HG02798 (cell line): Measurements from ENCODE around the gene HAUS8.
"Not testable (repeated sequence)": the region's sequence is repeated elsewhere in the genome, so short reads cannot be mapped to it uniquely, and the experiment has no call there.

Experiments used
- ATAC-seq: cut with Tn5 transposase; IDR thresholded peaks from one replicate; pipeline ENCODE4 v1.9.1; 2021; ENCODE audit warnings: mild to moderate bottlenecking; ENCODE audit not compliant: unreplicated experiment, poor library complexity

The HAUS8 gene, protein sequence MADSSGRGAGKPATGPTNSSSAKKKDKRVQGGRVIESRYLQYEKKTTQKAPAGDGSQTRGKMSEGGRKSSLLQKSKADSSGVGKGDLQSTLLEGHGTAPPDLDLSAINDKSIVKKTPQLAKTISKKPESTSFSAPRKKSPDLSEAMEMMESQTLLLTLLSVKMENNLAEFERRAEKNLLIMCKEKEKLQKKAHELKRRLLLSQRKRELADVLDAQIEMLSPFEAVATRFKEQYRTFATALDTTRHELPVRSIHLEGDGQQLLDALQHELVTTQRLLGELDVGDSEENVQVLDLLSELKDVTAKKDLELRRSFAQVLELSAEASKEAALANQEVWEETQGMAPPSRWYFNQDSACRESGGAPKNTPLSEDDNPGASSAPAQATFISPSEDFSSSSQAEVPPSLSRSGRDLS

GRCh38 chr19:17075035-17075863 is at the start of gene HAUS8, which contains the start of gene MYO9B:
Gene HAUS8, minus strand, starts transcription at chr19:17075452. Its CDS starts 30 bp downstream, at chr19:17075422.
Gene MYO9B, plus strand, starts transcription at chr19:17075777. Its CDS starts 25,941 bp downstream, at chr19:17101718.
- ATAC-seq: peak; percentile 88

DNA sequence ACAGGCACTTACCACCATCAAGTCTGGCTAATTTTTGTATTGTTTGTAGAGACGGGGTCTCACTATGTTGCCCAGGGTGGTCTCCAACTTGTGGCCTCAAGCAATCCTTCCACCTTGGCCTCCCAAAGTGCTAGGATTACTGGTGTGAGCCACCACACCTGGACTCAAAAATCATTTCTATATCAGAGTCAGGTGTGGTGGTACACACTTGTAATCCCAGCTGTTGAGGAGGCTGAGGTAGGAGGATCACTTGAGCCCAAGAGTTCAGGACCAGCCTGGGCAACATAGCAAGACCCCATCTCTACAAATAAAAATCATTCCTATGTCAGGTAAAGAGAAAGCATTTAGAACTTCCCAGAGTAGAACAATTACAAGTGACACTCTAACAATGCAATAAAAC is 48.8 kb upstream of the HAUS8 start:
- no peak for ATAC-seq

DNA sequence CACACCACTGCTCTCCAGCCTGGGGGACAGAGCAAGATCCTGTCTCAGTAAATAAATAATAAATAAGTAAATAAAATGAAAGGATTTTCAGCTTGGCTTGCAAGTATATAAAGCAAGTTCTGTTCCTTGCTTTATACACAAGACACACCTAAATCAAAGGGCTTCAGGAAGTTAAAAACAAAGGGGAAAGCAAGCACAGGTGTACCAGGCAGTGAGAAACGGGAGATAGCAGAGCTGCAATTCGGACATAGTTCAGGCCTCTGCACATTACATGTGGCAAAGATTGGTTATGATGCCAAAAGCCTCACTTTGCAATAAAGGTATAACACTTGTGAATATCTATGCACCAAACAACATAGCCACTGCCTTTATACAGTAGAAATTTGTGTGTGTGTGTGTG is 47.8 kb upstream of the HAUS8 start:
- no peak for ATAC-seq

- no peak for ATAC-seq
These were observed 46.6 kb upstream of the HAUS8 start for GRCh38 chr19:17121736-17122293.

DNA sequence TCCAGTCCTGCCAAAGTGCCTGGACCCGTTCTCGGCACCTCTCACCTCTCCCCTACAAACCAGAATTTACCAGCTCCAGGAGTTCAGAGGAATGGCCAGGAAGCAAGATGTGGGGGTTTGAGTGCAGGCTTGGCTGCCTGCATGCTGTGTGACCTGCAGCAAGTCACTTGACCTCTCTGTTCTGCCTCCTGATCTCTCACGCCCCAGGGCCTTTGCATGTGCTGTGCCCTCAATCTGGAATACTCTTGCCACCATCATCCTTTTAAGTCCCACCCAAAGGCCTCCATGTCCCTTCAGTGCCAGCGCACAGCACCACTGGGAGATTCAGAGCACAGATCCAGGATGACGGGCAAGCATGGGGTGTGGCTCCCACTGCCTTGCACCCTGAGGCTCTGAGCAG is 43.7 kb upstream of the HAUS8 start:
- ATAC-seq: no peak

DNA sequence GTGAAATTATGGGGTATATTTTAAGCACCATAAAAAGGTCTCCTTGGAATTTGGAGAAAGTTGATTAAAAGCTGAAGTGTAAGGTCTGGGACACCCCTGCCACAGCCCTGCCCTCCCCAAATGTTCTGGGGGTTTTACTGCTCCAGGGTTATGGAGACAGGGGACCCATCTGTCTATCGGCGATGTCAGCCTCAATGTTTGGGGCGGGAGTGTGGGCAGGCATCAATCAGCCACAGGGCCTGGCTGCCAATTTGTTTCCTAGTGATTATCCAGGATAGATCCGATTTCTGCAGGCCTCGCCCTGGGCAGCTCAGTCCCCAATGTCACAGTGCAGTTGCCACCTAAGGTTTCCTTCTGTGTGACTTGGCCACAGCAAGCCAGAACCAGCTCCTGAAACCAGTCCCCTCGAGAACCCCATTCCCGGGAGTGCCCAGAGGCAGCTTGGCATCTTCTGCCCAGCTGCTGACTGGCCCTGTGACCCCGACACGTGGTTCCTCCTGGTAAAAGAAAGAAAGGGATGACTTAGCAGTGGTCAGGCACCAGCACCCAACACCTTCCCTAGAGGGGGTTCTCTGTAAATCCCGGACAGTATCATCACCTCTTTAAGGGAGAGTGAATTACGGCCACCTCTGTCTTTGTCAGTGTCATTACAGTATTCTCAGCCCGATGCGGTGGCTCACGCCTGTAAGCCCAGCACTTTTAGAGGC is 41.9 kb upstream of the HAUS8 start:
- ATAC-seq: no peak

DNA sequence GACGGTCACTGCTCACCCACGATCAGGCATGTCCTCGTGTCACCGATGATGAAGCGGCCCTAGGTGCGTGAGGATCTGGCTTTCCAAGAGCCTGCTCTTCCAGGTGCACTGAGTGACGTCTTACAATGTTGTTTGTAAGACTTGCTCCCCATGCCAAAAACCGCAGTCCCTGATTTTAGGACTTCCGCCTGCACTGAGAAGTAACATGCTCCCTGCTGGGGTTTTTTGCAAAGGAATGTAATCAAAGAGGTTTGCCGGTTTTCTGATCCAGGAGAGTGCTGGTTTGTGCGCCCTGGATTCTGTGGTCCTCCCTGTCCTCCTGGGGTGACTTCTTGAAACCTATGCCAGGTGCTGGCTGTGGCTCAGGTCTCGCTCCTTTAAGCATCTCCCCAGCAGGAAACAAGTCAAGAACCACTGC is 39.2 kb upstream of the HAUS8 start:
- ATAC-seq: no peak

DNA sequence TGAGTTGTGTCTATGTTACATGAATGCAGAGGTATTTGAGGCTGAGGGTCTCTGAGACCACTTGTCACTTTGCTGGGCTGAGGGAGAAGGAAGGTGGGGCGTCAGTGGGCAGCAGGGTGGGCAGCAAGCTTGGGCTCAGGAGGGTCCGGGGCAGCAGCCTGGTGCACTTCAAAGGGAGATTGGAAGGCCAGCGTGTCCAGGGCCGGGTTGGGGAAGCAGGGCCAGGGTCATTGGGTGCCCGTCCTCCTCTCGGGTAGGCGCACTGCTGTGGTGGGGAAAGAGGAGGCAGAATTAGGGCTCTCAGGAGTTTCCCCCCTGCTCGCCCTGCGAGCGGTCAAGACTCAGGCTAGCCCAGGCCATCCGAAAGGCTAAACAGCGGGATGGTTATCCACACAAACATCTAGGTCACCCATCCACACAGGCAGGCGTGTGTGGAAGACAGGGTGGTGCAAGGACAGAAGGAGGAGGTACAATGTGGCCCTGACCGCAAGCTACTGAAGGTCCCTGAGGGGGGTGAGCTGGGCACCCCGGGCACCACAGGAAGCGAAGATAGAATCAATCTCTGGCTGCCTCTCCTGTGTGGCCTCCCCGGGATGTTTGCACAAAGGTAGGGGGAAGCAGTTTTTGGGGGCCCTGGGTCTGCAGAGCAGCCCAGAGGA is 38.0 kb upstream of the HAUS8 start:
- no peak for ATAC-seq

GRCh38 chr19:17112700-17113099 is 37.4 kb upstream of the HAUS8 start:
- no peak for ATAC-seq

DNA sequence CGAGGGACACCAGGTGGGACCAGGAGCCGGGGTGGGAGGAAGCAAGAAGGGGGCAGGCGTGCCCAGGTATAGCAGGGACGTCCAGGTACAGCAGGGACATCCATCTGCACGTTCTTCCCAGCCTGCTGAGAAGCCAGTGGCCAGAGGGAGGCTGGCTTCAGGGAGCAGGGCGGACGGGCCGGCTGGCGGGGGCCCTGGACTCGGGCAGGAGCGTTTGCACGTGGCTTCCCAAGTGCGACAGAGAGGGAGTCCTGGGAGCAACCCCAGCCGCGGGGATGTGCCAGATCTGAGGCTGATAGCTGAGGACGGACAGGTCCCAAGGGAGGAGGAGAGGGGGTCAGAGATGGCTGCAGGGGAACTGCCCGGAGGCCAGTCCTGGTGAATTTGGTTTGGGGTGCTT is 37.0 kb upstream of the HAUS8 start:
- no peak for ATAC-seq

GRCh38 chr19:17111766-17112165 is 36.5 kb upstream of the HAUS8 start:
- no peak for ATAC-seq

DNA sequence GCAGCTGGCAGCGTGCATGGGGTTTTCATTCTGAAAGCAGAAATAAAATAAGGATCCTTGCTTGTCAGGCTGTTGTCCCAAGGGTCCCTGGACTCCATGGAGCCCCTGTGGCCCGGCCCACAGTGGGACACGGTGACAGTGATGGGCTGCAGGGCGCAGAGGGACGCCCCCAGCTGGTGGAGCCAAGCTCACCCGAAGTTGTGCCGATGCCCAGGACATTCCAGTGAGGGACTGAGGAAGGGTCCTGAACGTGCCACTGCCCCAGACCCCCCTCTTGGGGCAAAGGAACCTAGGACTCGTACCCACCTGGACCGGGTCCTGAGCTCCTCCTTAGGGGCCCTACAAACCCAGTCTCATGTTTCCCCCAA is 35.3 kb upstream of the HAUS8 start:
- ATAC-seq: no peak

- ATAC-seq: peak; percentile 40
These were observed 34.8 kb upstream of the HAUS8 start for GRCh38 chr19:17109962-17110598.

- no peak for ATAC-seq
These were observed 34.0 kb upstream of the HAUS8 start for GRCh38 chr19:17109300-17109699.

GRCh38 chr19:17108453-17108784 is 33.2 kb upstream of the HAUS8 start:
- ATAC-seq: no peak

DNA sequence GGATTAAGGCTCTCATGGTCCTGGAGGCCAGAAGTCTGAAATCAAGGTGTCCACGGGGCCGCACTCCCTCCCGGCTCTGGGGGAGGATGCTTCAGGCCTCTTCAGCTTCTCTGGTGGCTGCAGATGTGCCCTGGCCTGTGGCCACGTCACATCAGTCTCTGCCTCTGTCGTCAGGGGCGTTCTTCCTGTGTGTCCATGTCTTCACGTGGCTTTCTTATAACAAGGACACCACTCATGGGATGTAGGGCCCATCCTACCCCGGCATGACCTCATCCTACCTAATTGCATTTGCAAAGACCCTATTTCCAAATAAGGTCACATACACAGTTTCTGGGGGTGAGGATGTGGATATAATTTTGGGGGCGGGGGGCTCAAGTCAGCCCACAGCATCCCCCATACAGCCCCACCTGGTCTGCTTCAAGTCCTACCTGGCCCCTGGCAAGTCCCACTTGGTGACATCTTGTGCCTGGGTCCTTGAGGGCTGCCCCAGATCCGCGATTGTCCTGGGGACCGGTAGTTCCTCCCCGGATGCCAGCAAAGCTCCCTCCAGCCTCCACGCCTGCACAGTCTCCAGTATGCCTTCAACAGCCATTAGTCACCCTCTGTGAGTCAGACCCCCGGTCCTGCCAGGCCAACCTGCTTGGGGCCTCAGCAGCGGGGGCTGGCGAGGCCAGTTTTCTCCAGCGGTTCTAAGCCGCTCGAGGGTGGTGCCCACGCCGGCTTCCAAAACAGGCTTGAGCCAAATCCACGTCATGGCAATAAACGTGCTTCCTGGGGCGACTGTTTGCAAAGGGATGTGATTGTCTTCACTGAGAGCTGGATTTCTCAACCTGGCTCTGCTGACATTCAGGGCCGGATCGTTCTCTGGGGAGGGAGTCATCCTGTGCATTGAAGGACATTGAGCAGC is 32.5 kb upstream of the HAUS8 start:
- no peak for ATAC-seq

DNA sequence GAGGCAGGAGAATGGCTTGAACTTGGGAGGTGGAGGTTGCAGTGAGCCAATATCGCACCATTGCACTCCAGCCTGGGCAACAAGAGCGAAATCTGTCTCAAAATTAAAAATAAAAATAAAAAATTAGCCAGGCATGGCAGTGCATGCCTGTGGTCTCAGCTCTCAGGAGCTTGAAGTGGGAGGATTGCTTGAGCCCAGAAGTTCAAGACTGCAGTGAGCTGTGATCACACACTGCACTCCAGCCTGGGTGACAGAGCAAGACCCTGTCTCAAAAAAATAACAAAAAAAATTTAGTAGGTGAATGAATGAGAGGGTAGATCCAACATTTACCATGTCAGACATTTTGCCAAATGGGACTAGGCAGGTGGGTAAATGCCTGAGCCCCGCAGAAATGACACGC is 31.7 kb upstream of the HAUS8 start:
- ATAC-seq: not testable (repeated sequence)

DNA sequence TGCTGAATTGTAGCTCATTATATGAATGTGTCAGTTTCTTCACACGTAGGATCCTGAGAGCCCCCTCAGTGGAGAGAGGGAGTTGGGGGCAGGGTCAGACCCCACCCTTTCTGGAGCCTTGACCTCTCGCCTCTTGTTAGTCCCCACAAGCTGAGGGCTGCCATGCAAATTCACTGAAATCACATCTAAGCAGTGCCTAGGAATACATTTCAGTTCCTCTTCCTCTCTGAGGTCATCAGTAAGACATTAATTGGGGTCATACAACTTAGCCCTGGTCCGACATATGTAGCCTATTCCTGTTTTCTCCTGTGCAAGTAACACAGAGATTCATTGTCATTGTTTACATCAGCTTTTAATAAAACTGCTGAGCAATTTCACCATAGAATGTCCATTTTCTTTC is 30.3 kb upstream of the HAUS8 start:
- no peak for ATAC-seq

- ATAC-seq: no peak
These were observed 29.4 kb upstream of the HAUS8 start for GRCh38 chr19:17104679-17105078.
